Mesenchymal stem cell (in vitro differentiated cells and primary cell): Measurements from ENCODE around the gene ARL10.

Experiments
- DNase-seq: peaks from one replicate; pipeline ENCODE4 v3.0.0-alpha.2; 2013
- H2AFZ ChIP-seq: one replicate; pipeline ENCODE4 v1.6.1; 2013; ENCODE audit warnings: low read depth, mild to moderate bottlenecking, control low read depth, inconsistent platforms, low read length, moderate library complexity
- H2AK5ac ChIP-seq: 2 replicates; pipeline ENCODE4 v1.6.1; 2013; ENCODE audit warnings: low read length, moderate library complexity, mild to moderate bottlenecking, inconsistent platforms; ENCODE audit not compliant: severe bottlenecking
- H2BK120ac ChIP-seq: one replicate; pipeline ENCODE4 v1.6.1; 2013; ENCODE audit warnings: low read depth, mild to moderate bottlenecking, inconsistent platforms, low read length, moderate library complexity
- H2BK12ac ChIP-seq, 2 experiments: one replicate each; pipeline ENCODE4 v1.6.1; 2013; ENCODE audit warnings: inconsistent platforms in 2 of 2, low read length in 2 of 2, mild to moderate bottlenecking in 2 of 2, moderate library complexity in 2 of 2, control low read depth in 1 of 2
- H2BK15ac ChIP-seq: one replicate; pipeline ENCODE4 v1.6.1; 2013; ENCODE audit warnings: mild to moderate bottlenecking, low read depth, inconsistent platforms; ENCODE audit not compliant: poor library complexity, severe bottlenecking
- H2BK5ac ChIP-seq: 2 replicates; pipeline ENCODE4 v1.6.1; 2013; ENCODE audit warnings: low read depth, mild to moderate bottlenecking, low read length, control low read depth, inconsistent platforms; ENCODE audit not compliant: poor library complexity, severe bottlenecking
- H3K14ac ChIP-seq, 2 experiments: one replicate each; pipeline ENCODE4 v1.6.1; 2013; ENCODE audit warnings: inconsistent platforms in 2 of 2, low read length in 2 of 2, control low read depth in 1 of 2, mild to moderate bottlenecking in 1 of 2, moderate library complexity in 1 of 2
- H3K18ac ChIP-seq, 2 experiments: one replicate each; pipeline ENCODE4 v1.6.1; 2013; ENCODE audit warnings: inconsistent platforms in 2 of 2, low read length in 2 of 2, control low read depth in 1 of 2, low read depth in 1 of 2, mild to moderate bottlenecking in 1 of 2
- H3K23ac ChIP-seq, 2 experiments: one replicate each; pipeline ENCODE4 v1.6.1; 2013; ENCODE audit warnings: inconsistent platforms in 2 of 2, low read length in 2 of 2, mild to moderate bottlenecking in 2 of 2, moderate library complexity in 2 of 2, control low read depth in 1 of 2
- H3K27ac ChIP-seq: 2 replicates; pipeline ENCODE4 v1.5.1; 2013; ENCODE audit warnings: mild to moderate bottlenecking, moderate library complexity, low read length, control low read depth, inconsistent platforms; ENCODE audit not compliant: poor library complexity, severe bottlenecking
- H3K27me3 ChIP-seq, 2 experiments: 2 replicates each; pipeline versions ENCODE4 v1.6.1 to v1.7.0; 2013; ENCODE audit warnings: low read length in 2 of 2, mild to moderate bottlenecking in 2 of 2, moderate library complexity in 2 of 2, control low read depth in 1 of 2, inconsistent platforms in 1 of 2; ENCODE audit not compliant: control insufficient read depth in 1 of 2, insufficient read depth in 1 of 2
- H3K36me3 ChIP-seq, 2 experiments: 2 replicates each; pipeline versions ENCODE4 v1.6.1 to v1.7.0; 2013; ENCODE audit warnings: low read length in 2 of 2, control low read depth in 1 of 2, inconsistent platforms in 1 of 2, low read depth in 1 of 2, mild to moderate bottlenecking in 1 of 2; ENCODE audit not compliant: insufficient read depth in 2 of 2, control insufficient read depth in 1 of 2
- H3K4ac ChIP-seq, 2 experiments: one replicate each; pipeline ENCODE4 v1.6.1; 2013; ENCODE audit warnings: inconsistent platforms in 2 of 2, low read length in 2 of 2, mild to moderate bottlenecking in 2 of 2, moderate library complexity in 2 of 2, control low read depth in 1 of 2, low read depth in 1 of 2
- H3K4me1 ChIP-seq: 2 replicates; pipeline ENCODE4 v1.6.1; 2013; ENCODE audit warnings: low read depth, low read length, control low read depth; ENCODE audit not compliant: control insufficient read depth, insufficient read depth
- H3K4me2 ChIP-seq: 2 replicates; pipeline ENCODE4 v1.6.1; 2013; ENCODE audit warnings: low read length, mild to moderate bottlenecking, inconsistent platforms; ENCODE audit not compliant: poor library complexity, severe bottlenecking
- H3K4me3 ChIP-seq, 2 experiments: 2 replicates each; pipeline versions ENCODE4 v1.5.1 to v1.7.0; 2013; ENCODE audit warnings: low read length in 2 of 2, mild to moderate bottlenecking in 2 of 2, control low read depth in 1 of 2, low read depth in 1 of 2; ENCODE audit not compliant: insufficient read depth in 1 of 2
- H3K79me1 ChIP-seq: replicated peaks from 2 replicates; pipeline ENCODE4 v1.6.1; 2013; ENCODE audit warnings: mild to moderate bottlenecking, control low read depth, low read length, inconsistent platforms; ENCODE audit not compliant: poor library complexity, severe bottlenecking
- H3K9ac ChIP-seq: 2 replicates; pipeline ENCODE4 v1.7.0; 2013; ENCODE audit warnings: mild to moderate bottlenecking, low read length, moderate library complexity
- H3K9me3 ChIP-seq: 2 replicates; pipeline ENCODE4 v1.7.0; 2013; ENCODE audit warnings: mild to moderate bottlenecking, low read length; ENCODE audit not compliant: control insufficient read depth
- H4K8ac ChIP-seq: one replicate; pipeline ENCODE4 v1.6.1; 2013; ENCODE audit warnings: inconsistent platforms, mild to moderate bottlenecking, low read length, moderate library complexity
- H4K91ac ChIP-seq: one replicate; pipeline ENCODE4 v1.6.1; 2013; ENCODE audit warnings: mild to moderate bottlenecking, low read length, inconsistent platforms
- WGBS: methylation state at CpG from one replicate; pipeline ENCODE4 v1.1.7; 2013; ENCODE audit warnings: mixed read lengths; 5-methylcytosine and 5-hydroxymethylcytosine counted together

Gene ARL10

GRCh38 chr5:176388003-176388443, 22.7 kb downstream of the ARL10 start:
- Histone ChIP-seq H3K18ac (peak overlapping the region in 1 of 2 experiments; percentile 22), H2BK5ac (no peak overlapping the region), H3K4me2 (peak overlapping the region; percentile 86), H3K4ac (peak overlapping the region in 1 of 2 experiments; percentile 33), H2AK5ac (no peak overlapping the region), H2AFZ (peak overlapping the region; percentile 83), H3K9me3 (no peaks in the 10 kb centered on the region), H2BK15ac (no peak overlapping the region), H4K91ac (no peak overlapping the region), H3K4me3 (peak overlapping the region; percentile 67 to 98), H3K27me3 (no peaks in the 10 kb centered on the region), H4K8ac (peak overlapping the region; percentile 2), H2BK120ac (no peak overlapping the region), H3K14ac (peak overlapping the region in 1 of 2 experiments; percentile 50), H3K79me1 (peaks cover 42% of the 10 kb centered on the region), H3K9ac (peak overlapping the region; percentile 94), H3K4me1 (peaks cover 5% of the 10 kb centered on the region), H2BK12ac (peak overlapping the region in 1 of 2 experiments; percentile 1), H3K36me3 (peaks cover 54 to 63% of the 10 kb centered on the region in 2 experiments), H3K23ac (peak overlapping the region in 1 of 2 experiments; percentile 2), H3K27ac (peak overlapping the region; percentile 16)
- DNase-seq: peak; percentile 62
- WGBS: under 1% methylated on average over 29 of the region's 29 CpGs

DNA sequence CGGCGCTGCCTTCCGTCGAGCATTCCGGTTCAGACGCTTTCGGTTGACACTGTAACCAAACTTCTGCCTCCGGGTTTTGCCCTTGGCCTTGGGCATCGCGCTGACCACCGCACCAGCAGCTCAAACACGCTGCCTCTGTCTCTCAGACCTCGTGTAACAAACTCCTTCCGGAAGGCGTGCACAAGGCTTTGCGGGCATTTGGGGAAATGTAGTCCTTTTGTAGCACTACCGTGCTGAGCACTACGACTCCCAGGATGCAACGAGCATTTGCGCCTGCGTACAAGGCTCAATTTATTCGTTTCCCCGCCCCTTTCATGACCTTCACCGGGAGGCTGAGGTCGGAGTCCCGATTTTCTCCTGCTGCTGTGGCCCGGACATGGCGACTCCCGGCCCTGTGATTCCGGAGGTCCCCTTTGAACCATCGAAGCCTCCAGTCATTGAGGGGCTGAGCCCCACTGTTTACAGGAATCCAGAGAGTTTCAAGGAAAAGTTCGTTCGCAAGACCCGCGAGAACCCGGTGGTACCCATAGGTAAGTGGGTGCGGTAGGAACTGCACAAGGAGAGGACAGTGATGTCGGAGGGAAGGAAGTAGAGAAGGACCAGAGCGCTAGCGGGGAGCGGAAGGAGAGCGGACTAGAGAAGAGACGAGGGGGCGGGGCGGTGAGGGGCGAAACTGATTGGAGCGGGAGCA, 23.3 kb downstream of the ARL10 start, which contains the start of the genes HIGD2A and NOP16:
HIGD2A (plus strand) TSS at position 308 of the 691 bp plus-strand sequence; CDS start at position 377, 69 bp downstream.
NOP16 (minus strand) TSS at position 155 of the 691 bp plus-strand sequence; CDS start at position 96, 59 bp downstream.
- Histone ChIP-seq H3K9me3 (no peaks in the 10 kb centered on the region), H3K4me2 (peak within 1 kb of the TSS; percentile 86), H3K4ac (peak within 1 kb of the TSS; percentile 77), H3K4me3 (peak within 1 kb of the TSS; percentile 84 to 98), H2AK5ac (no peak within 1 kb of the TSS), H2BK5ac (peak within 1 kb of the TSS; percentile 79), H3K79me1 (peaks cover 37% of the 10 kb centered on the region), H2AFZ (peak within 1 kb of the TSS; percentile 83), H3K18ac (peak within 1 kb of the TSS; percentile 90 to 94), H3K14ac (peak within 1 kb of the TSS in 1 of 2 experiments; percentile 73), H2BK15ac (peak within 1 kb of the TSS; percentile 68), H3K23ac (peak within 1 kb of the TSS in 1 of 2 experiments; percentile 87), H2BK12ac (peak within 1 kb of the TSS; percentile 1 to 11), H2BK120ac (peak within 1 kb of the TSS; percentile 82), H3K27ac (peak within 1 kb of the TSS; percentile 99), H4K91ac (peak within 1 kb of the TSS; percentile 92), H3K9ac (peak within 1 kb of the TSS; percentile 94), H3K27me3 (no peaks in the 10 kb centered on the region), H4K8ac (peak within 1 kb of the TSS; percentile 95), H3K4me1 (peaks cover 5% of the 10 kb centered on the region), H3K36me3 (peaks cover 54 to 63% of the 10 kb centered on the region in 2 experiments)
- peak; percentile 99 for DNase-seq
- under 1% methylated on average over 47 of the region's 47 CpGs for WGBS

DNA sequence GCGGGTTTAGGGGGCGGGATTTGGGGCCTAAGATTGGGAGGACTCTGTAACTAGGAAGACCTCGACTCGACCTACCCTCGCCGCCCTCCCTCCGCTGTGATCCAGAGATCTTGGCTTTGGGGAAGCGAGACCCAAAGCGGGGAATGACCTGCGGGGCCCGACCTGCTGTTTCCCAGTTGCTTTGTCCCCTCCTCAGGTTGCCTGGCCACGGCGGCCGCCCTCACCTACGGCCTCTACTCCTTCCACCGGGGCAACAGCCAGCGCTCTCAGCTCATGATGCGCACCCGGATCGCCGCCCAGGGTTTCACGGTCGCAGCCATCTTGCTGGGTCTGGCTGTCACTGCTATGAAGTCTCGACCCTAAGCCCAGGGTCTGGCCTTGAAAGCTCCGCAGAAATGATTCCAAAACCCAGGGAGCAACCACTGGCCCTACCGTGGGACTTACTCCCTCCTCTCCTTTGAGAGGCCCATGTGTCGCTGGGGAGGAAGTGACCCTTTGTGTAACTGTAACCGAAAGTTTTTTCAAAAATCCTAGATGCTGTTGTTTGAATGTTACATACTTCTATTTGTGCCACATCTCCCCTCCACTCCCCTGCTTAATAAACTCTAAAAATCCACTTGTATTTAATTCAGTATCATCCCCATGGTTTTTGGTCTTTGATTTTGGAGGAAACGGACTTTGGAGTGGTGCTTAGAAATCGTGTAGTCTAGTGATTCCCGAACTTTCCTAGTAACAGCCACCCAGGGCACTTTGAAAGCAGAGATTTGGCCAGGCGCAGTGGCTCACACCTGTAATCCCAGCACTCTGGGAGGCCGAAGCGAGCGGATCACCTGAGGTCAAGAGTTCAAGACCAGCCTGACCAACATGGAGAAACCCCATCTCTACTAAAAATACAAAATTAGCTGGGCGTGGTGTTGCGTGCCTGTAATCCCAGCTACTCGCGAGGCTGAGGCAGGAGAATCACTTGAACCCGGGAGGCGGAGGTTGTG, 24.1 kb downstream of the ARL10 start:
- peaks cover 51 to 60% of the 10 kb centered on the region in 2 experiments for H3K36me3 ChIP-seq
- peak overlapping the region; percentile 90 to 94 for H3K18ac ChIP-seq
- H3K27ac ChIP-seq: peak overlapping the region; percentile 93
- H3K79me1 ChIP-seq: peaks cover 31% of the 10 kb centered on the region
- H2BK5ac ChIP-seq: peak overlapping the region; percentile 79
- H3K27me3 ChIP-seq: no peaks in the 10 kb centered on the region
- H4K8ac ChIP-seq: peak overlapping the region; percentile 95
- no peak for DNase-seq
- peak overlapping the region in 1 of 2 experiments; percentile 11 for H2BK12ac ChIP-seq
- H3K4me1 ChIP-seq: peaks cover 5% of the 10 kb centered on the region
- H3K9me3 ChIP-seq: no peaks in the 10 kb centered on the region
- H3K4me3 ChIP-seq: peak overlapping the region; percentile 84 to 98
- peak overlapping the region; percentile 12 for H2BK15ac ChIP-seq
- H2BK120ac ChIP-seq: peak overlapping the region; percentile 64
- H3K23ac ChIP-seq: peak overlapping the region in 1 of 2 experiments; percentile 87
- peak overlapping the region; percentile 92 for H4K91ac ChIP-seq
- H3K4me2 ChIP-seq: peak overlapping the region; percentile 81
- peak overlapping the region; percentile 51 for H2AK5ac ChIP-seq
- peak overlapping the region; percentile 66 for H2AFZ ChIP-seq
- WGBS: 35% methylated on average over 36 of the region's 41 CpGs
- peak overlapping the region in 1 of 2 experiments; percentile 73 for H3K14ac ChIP-seq
- H3K4ac ChIP-seq: peak overlapping the region; percentile 77
- peak overlapping the region; percentile 94 for H3K9ac ChIP-seq
